H1 (cell line): ENCODE results near the gene CXCL5. TPM values are rescaled to one million over a fixed set of nuclear protein-coding genes. Genes with fewer than 3 reads are reported as not detected.

Experiments used
- ASH2L ChIP-seq: fragments of 200-600, 300-600 bp; sonication (generic); IDR thresholded peaks from one replicate; pipeline ENCODE4 v1.7.1; 2017; ENCODE audit warnings: low read length
- CBX8 ChIP-seq: fragments of 300-800, 300-1000 bp; sonication (generic); IDR thresholded peaks from 2 replicates; pipeline ENCODE4 v1.7.1; 2016; ENCODE audit warnings: low read depth, low read length, borderline replicate concordance
- CTBP2 ChIP-seq: IDR thresholded peaks from 2 replicates; pipeline ENCODE4 v1.7.0; 2011; ENCODE audit warnings: borderline replicate concordance, mild to moderate bottlenecking, moderate library complexity, mixed read lengths, low read length; ENCODE audit not compliant: insufficient read depth, insufficient read length
- polyA plus RNA-seq, 7 experiments: library from polyadenylated mRNA; depleted of rRNA in 3 of 7; stranded (reverse) in 5 of 7; unstranded in 2 of 7; fragments of >200 nt in 5 of 7; fragments of 200-250 nt in 2 of 7; gene quantifications; 1 replicate in 5 of 7; 2 replicates in 1 of 7; 4 replicates in 1 of 7; pipeline versions ENCODE4 v1.2.1 to v1.2.3, GENCODE V29; 2011 to 2013; ENCODE audit warnings: missing spikeins in 2 of 7, mixed read lengths in 2 of 7
- total RNA-seq: library from RNA; stranded (reverse); fragmentation: NEBNext Ultra II Directional; extraction: Animal tissue kit (Norgen Biotek cat#: 25700); gene quantifications from 2 replicates; pipeline ENCODE4 v1.2.1, GENCODE V29; 2021
- TF ChIP-seq, protein P1 (sequence below): IDR thresholded peaks from 2 replicates; pipeline ENCODE4 v1.6.1; 2012; ENCODE audit warnings: inconsistent platforms

CXCL5 gene
- total and polyA plus RNA-seq, 2 of the 8 experiments (the other 6 are each of a cell fraction or from before 2014, with no cell fraction given): 10.9 to 15.6 TPM

DNA sequence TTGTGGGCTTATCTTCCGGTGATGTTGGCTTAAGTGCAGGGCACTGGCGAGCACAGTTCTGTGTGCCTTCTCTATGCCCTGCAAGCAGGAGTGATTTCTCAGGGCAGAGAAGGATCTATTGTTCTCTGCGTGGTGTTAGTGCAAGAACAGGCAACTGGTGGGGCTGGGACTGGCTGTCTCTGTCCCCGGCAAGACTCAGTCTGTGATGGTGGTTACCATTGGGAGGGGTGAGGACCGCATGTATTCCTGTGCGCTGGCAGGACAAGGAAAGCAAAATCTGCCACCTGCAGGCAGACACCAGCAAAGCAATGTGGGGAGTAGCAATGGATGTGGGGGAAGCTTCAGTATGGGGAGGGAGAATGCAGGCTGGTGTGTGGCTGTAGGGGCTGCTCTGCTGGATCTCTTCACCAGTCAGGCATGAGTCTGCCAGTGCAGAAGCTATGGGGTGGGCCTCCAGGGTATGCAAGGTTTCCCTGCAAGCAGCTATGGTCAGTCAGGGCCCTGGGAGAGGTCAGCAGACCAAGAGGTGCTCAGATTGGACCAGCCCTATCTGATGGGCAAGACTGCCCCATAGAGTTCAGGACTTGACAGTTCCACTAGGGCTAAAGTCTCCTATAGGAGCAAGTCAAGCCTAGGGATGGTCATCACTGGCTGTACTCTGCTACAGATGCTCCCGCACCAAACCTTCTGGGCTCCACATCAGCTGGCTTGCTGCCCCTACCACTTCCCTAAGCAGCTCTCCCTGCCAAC, 33.4 kb downstream of the CXCL5 start (continued):
- TF ChIP-seq, protein P1, sequence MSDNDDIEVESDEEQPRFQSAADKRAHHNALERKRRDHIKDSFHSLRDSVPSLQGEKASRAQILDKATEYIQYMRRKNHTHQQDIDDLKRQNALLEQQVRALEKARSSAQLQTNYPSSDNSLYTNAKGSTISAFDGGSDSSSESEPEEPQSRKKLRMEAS: peak; percentile 92
- TF ChIP-seq CTBP2: no peak
- TF ChIP-seq CBX8: no peak
- no peak for TF ChIP-seq ASH2L
